Left cardiac atrium (tissue), 4 donors: Measurements from ENCODE around the gene RGS6. TPM values are rescaled to one million over a fixed set of nuclear protein-coding genes. Genes with fewer than 3 reads are reported as not detected.
A peak's percentile ranks its signal among the peaks of the same experiment; 100 is the strongest.

ENCODE experiments used
- ATAC-seq, 2 donors: fragments of 200-7000 bp; cut with Tn5 transposase; one replicate each; pipeline ENCODE4 v1.9.1; 2020; ENCODE audit warnings: mild to moderate bottlenecking in 2 of 2, moderate library complexity in 2 of 2
- DNase-seq: peaks from one replicate; pipeline ENCODE4 v3.0.0-alpha.2; 2020
- intact Hi-C, 2 donors: fragments of 100-400 bp; cut with DNase I; formaldehyde crosslinking; loops; one replicate each; pipeline versions ENCODE4 v1.14.1 to v1.15.1; 2022 to 2023
- total RNA-seq, 2 donors: library from RNA; stranded (reverse); fragmentation: NEBNext Ultra II Directional; extraction: Animal tissue kit (Norgen Biotek cat#: 25700); gene quantifications; one replicate each; pipeline ENCODE4 v1.2.1, GENCODE V29; 2021
- donor health status: DM: no; HTN: yes; CAD: no.
- donor health status: DM: no; HTN: yes; CAD: no; lungs with severe emphysema.
- donor health status: DM: yes; HTN: yes; CAD: no.
- donor health status: Dilated cardiomyopathy.

The RGS6 gene
- total RNA-seq, 2 donors from 2014 or later = 12.4 to 18.5 TPM

DNA sequence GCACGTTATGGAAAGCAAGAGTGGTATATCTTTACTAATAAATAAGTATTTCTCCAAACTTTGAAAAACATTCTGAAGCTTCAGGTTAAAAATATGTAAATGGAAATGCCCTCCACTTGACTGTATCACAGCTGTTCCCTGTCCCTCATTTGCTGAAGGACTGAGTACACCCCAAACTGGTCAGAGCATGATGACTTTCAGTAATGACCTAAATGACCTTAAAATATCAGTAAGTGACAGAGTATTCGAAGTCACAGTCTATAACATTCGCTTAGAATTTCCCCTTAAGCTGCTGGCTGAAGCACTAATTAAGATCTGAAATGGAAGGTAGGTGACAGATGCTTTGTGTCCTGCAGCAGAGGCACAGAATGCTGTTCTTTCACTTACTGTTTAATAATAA, 191.5 kb downstream of the RGS6 start:
- intact Hi-C loops = no loop called here
- ATAC-seq = no peak
- no peak for DNase-seq

DNA sequence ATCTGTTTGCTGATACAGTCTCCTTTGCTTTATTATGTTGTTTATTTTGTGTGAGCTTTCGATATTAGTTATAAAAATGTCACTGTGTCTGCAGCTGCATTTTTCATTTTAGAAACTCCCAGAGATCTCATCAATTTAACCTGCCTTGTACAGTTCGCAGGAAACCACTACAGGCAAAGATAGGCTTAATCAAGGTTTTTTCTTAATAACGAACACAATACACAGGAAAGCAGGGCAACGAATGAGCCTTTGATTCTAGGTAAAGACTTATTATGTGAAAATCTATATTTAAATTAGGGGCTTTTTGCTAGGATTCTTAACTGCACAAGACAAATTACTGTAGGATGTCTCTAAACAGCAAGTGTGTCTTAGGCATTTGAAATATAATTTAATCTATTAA, 191.9 kb downstream of the RGS6 start:
- ATAC-seq = no peak
- DNase-seq = no peak
- intact Hi-C loops = no loop called here

- DNase-seq (no peak), ATAC-seq (no peak)
- intact Hi-C loops = no loop called here
Observed at GRCh38 chr14:72126091-72126490, 193.9 kb downstream of the RGS6 start.

- DNase-seq = no peak
- intact Hi-C loops = no loop called here
- no peak for ATAC-seq
Observed at GRCh38 chr14:72126561-72126960, 194.3 kb downstream of the RGS6 start.

DNA sequence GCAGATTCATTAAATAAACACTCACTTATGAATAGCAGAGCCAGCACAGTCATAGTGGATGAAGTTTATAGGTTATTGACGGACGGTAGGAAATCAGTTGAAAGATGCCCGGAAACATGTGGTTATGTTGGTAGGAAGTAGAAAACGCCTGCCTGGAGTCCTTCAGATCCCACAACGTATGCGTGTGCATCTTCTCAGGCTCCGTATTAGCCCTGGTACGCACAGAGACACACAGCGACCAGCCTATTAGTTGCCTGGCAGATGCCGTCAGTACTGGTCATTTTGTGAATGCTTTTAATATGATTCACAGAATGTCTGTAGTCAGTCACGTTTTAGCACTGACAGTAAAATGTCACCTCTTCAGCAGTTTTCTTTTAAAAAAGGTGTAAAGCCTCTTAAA, 196.4 kb downstream of the RGS6 start:
- no peak for ATAC-seq
- no peak for DNase-seq
- intact Hi-C loops = no loop called here

DNA sequence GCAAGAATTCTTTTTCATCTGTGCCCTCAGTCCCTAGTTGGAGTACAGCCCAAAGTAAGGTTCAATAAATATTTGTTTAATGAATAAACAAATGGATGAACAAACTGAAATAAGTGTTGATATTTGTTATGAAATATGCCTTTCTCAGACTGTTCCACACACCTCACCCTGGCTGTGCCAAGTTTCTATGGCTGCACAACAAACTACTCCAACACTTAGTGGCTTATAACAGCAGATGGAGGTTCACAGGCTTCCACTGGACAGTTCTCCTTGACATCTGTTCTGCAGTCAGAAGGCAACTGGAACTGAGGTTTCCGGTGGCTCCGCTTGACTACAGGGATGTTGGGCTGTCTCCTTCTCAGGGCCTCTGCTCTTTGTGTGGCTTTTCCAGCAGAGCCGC, 197.1 kb downstream of the RGS6 start:
- intact Hi-C loops = no loop called here
- ATAC-seq = peak in 1 of 2 donors; percentile 64

DNA sequence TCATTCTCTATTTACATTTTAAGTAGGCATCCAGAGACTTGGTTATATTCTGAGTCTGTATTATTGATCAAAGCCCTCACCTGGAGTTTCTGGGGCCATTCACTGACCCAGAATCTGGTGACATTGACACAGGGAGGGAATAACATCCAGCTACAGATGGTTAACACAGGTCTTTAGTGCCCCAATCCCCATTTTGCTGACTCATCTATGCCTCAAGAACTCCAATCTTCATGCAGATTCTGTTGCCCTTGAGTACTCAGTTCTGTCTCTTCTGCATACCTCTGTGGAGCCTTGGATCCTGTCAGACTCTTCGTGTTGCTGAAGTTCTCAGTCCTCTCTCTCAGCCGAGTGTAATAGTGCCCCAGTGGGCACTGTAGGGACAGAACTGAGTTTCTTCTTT, 208.9 kb downstream of the RGS6 start:
- ATAC-seq = no peak
- intact Hi-C loops = no loop called here

More for the DNA sequence above, 197.1 kb downstream of the RGS6 start:
- DNase-seq = no peak

DNA sequence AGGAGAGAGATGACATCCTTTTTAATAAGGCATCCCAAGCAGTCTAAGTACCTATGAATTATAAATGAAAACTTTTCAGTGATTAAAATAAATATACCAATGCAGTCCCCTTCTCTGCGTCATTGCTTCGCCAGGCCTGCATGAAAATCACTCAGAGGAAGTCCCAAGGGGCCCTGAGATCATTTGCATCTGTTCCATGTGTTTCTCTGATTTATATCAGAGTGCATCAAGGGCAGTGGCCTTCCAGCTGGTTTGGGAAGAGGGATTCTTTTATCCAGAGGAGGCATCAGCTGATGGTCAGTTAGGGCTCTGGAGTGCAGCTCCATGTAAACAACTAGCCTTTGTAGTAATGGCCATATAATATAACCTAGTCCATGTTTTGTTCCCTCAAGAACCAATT, 210.1 kb downstream of the RGS6 start:
- intact Hi-C loops = no loop called here
- ATAC-seq (no peak), DNase-seq (no peak)

More for the DNA sequence above, 208.9 kb downstream of the RGS6 start:
- DNase-seq = no peak

- DNase-seq = no peak
- no peak for ATAC-seq
- intact Hi-C loops = no loop called here
Observed at GRCh38 chr14:72146241-72146640, 214.0 kb downstream of the RGS6 start.

- ATAC-seq (no peak), DNase-seq (no peak)
- intact Hi-C loops = no loop called here
Observed at GRCh38 chr14:72154645-72155378, 222.6 kb downstream of the RGS6 start.

- intact Hi-C loops = no loop called here
- ATAC-seq (no peak), DNase-seq (no peak)
Observed at GRCh38 chr14:72155379-72155993, 223.3 kb downstream of the RGS6 start.

DNA sequence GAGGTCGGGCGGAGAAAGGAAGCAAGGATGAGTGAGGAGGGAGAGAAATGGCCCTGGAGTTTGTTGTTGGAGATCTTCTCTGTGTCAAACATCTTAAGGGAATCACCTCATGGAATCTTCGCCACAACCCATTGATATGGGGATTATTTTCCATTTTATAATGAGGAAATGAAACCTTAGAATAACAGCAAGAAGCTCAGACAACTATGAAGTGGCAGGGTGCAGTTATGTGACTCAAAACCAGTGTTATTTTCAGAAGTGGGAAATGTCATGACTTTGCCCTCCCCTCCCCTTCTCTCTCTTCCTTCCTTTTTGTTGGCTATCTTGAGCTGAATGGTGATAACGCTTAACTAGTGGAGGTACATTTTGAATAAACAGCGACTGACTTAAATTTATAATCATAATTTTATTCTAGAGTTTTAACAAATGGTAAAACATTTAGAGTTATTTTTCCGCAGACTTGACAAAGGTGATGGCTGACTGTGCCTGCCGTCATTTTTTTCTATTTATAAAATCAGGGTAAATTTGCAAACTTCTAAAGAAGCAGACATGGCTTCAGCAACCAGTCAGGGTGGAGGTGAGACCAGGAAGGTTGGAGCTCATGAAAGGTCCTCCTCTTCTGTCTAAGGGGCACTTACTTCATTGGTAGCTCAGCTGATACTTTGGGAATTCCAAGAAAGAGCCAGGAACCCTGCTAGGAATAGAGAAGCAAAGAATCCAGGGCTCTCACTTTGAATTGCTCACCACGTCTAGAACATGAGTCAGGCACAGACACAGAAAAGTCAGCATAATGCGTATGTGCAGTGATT, 232.4 kb downstream of the RGS6 start:
- ATAC-seq (no peak), DNase-seq (no peak)
- intact Hi-C loops = no loop called here

GRCh38 chr14:72165229-72165698, 233.0 kb downstream of the RGS6 start:
- DNase-seq (no peak), ATAC-seq (no peak)
- intact Hi-C loops = no loop called here

- no peak for ATAC-seq
- intact Hi-C loops = no loop called here
- DNase-seq = no peak
Observed at GRCh38 chr14:72169521-72169920, 237.3 kb downstream of the RGS6 start.

DNA sequence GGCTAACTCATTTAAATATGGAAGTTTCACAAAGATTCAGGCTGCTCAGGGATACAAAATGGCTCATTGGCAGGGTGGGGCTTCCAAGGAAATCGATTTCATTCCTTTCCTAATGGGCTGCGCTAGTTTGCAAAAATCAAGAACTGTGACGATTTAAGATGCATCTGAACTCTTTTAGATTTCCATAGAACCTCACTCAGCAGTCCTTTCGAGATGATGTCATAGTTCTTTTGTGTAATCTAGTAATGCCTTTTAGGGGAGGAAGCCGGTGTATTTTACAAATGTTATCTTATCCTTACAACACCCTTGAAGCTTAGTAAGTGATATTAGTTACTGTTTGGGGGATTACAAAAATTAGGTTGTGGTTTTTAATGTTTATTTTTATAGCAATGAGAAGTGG, 239.8 kb downstream of the RGS6 start:
- intact Hi-C loops = no loop called here
- ATAC-seq (no peak), DNase-seq (no peak)

DNA sequence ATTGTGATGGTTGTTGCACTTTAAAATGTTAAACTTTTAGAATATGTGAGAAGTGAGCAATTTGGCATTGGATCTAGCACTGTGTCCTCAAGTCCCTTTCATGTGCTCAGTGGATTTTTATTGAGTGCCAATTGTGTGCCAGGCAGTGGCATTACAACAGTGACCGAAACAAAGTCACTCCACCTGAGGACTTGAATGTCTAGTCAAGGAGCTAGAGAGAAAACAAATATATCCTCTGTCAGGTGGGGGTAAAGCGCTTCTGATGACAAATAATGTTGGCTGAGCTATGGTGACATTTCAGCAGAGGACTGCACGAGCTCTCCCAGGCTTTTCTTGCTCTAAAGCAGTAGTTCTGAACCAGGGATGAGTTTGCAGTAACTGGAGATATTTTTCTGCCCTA, 240.4 kb downstream of the RGS6 start:
- no peak for ATAC-seq
- no peak for DNase-seq
- intact Hi-C loops = no loop called here

GRCh38 chr14:72173038-72173720, 240.9 kb downstream of the RGS6 start:
- intact Hi-C loops = no loop called here
- ATAC-seq (no peak), DNase-seq (no peak)

GRCh38 chr14:72177251-72177650, 245.0 kb downstream of the RGS6 start:
- peak; percentile 35 for DNase-seq
- ATAC-seq = no peak
- intact Hi-C loops = no loop called here

- no peak for DNase-seq
- ATAC-seq = no peak
- intact Hi-C loops = no loop called here
Observed at GRCh38 chr14:72178517-72178916, 246.3 kb downstream of the RGS6 start.
